Progenitor cell of endocrine pancreas (in vitro differentiated cells): ENCODE measurements around the gene MYMX. TPM values are rescaled to one million over a fixed set of nuclear protein-coding genes. Genes with fewer than 3 reads are reported as not detected.

ENCODE experiments used
- DNase-seq: peaks from one replicate; pipeline ENCODE4 v3.0.0; 2021; ENCODE audit warnings: low spot score; ENCODE audit not compliant: unreplicated experiment
- H3K27ac Mint-ChIP-seq: 2 replicates; pipeline ENCODE4 v1.8.0; 2021; ENCODE audit warnings: mild to moderate bottlenecking, moderate library complexity, mixed read lengths
- H3K27me3 Mint-ChIP-seq: 2 replicates; pipeline ENCODE4 v1.8.0; 2021; ENCODE audit warnings: mixed read lengths
- H3K36me3 Mint-ChIP-seq: 2 replicates; pipeline ENCODE4 v1.8.0; 2022; ENCODE audit warnings: mixed read lengths; ENCODE audit not compliant: insufficient read depth
- H3K4me1 Mint-ChIP-seq: 2 replicates; pipeline ENCODE4 v1.8.0; 2021; ENCODE audit warnings: low read depth, mixed read lengths
- H3K4me3 Mint-ChIP-seq: 2 replicates; pipeline ENCODE4 v1.8.0; 2021; ENCODE audit warnings: low read depth, mild to moderate bottlenecking, moderate library complexity, mixed read lengths
- H3K9me3 Mint-ChIP-seq: 2 replicates; pipeline ENCODE4 v1.8.0; 2021; ENCODE audit warnings: low read depth, mixed read lengths
- CTCF ChIP-seq: fragments of 200-600 bp; sonication (generic); IDR thresholded peaks from one replicate; pipeline ENCODE4 v1.5.0; 2021; ENCODE audit warnings: antibody characterized with exemption, mild to moderate bottlenecking; ENCODE audit not compliant: unreplicated experiment
- total RNA-seq: library from RNA; stranded (reverse); gene quantifications from 2 replicates; pipeline ENCODE4 v1.2.1, GENCODE V29; 2021

MYMX gene
- total RNA-seq, 1 donor from 2014 or later = not detected

GRCh38 chr6:44253307-44254101 lies 36.8 kb downstream of the MYMX start:
- peaks cover 48% of the 10 kb centered on the region for H3K36me3 Mint-ChIP-seq
- no peak for DNase-seq
- H3K4me1 Mint-ChIP-seq = peaks cover 42% of the 10 kb centered on the region
- TF ChIP-seq CTCF = peak; percentile 57
- H3K4me3 Mint-ChIP-seq = no peak overlapping the region
- H3K27ac Mint-ChIP-seq = peak overlapping the region; percentile 49
- no peaks in the 10 kb centered on the region for H3K27me3 Mint-ChIP-seq
- H3K9me3 Mint-ChIP-seq = no peaks in the 10 kb centered on the region

GRCh38 chr6:44254191-44255104 lies 37.7 kb downstream of the MYMX start:
- Mint-ChIP-seq H3K27ac (peak overlapping the region; percentile 81), H3K4me1 (peaks cover 35% of the 10 kb centered on the region), H3K4me3 (peak overlapping the region; percentile 54), H3K36me3 (peaks cover 42% of the 10 kb centered on the region), H3K27me3 (no peaks in the 10 kb centered on the region), H3K9me3 (no peaks in the 10 kb centered on the region)
- DNase-seq = no peak
- no peak for TF ChIP-seq CTCF

DNA sequence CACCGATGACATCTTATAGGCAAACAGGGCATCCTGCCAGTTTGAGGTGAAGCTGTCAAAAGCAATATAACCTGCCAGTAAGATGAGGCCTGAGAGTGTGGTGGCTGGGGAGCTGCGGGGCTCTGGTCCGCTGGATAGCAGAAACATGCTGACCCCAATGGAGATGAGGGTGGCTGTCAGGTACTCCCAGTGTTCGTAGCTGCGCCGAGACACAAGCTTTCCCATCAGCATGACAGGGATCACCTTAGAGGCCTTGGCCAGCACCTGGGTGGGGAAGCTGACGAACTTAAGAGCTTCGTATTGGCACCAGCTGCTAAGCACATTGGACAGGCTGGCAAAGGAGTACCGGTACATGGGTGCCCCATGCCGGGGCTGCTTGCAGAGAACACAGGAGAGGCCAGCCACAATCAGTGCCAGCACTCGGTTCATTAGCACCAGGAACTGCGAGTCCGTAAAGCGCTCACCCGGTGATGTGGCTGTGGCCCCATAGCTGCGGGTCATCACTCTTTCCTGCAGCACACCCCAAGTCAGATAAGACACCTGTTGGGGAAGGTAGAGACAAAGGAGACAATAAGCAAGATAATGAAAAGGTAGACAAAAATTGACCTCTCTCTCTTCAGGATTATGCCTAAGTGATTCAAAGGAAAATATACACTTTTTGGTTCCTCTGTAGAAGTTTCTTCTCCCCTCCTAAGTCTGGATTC lies 38.5 kb downstream of the MYMX start:
- DNase-seq = no peak
- Mint-ChIP-seq H3K27ac (peak overlapping the region; percentile 73), H3K27me3 (no peaks in the 10 kb centered on the region), H3K4me3 (peak overlapping the region; percentile 91), H3K4me1 (peaks cover 30% of the 10 kb centered on the region), H3K36me3 (peaks cover 35% of the 10 kb centered on the region), H3K9me3 (no peaks in the 10 kb centered on the region)
- TF ChIP-seq CTCF = no peak

- Mint-ChIP-seq H3K4me3 (peak overlapping the region; percentile 91), H3K36me3 (peaks cover 32% of the 10 kb centered on the region), H3K27me3 (no peaks in the 10 kb centered on the region), H3K27ac (peak overlapping the region; percentile 74), H3K4me1 (peaks cover 28% of the 10 kb centered on the region), H3K9me3 (no peaks in the 10 kb centered on the region)
- DNase-seq = no peak
- TF ChIP-seq CTCF = no peak
These were observed 39.4 kb downstream of the MYMX start for GRCh38 chr6:44255871-44256774.
